HepG2 (cell line): Measurements from ENCODE around the gene WNT6. TPM values are rescaled to one million over a fixed set of nuclear protein-coding genes. Genes with fewer than 3 reads are reported as not detected.

ENCODE experiments used
- KLF15 ChIP-seq: sonication (generic); formaldehyde crosslinking; IDR thresholded peaks from 2 replicates; pipeline ENCODE4 v1.8.1; 2023; ENCODE audit warnings: borderline replicate concordance, mild to moderate bottlenecking, inconsistent platforms, missing genetic modification reagents, mixed read lengths
- RBM22 ChIP-seq: fragments of 200-400 bp; formaldehyde crosslinking; optimal IDR thresholded peaks from 2 replicates; pipeline ENCODE3; 2017; ENCODE audit warnings: mild to moderate bottlenecking, low read length, moderate library complexity
- SATB2 ChIP-seq: sonication (generic); formaldehyde crosslinking; IDR thresholded peaks from 2 replicates; pipeline ENCODE4 v1.5.0; 2020; ENCODE audit warnings: missing genetic modification reagents
- SMAD1 ChIP-seq: sonication (generic); formaldehyde crosslinking; IDR thresholded peaks from 2 replicates; pipeline ENCODE4 v1.4.0; 2020; ENCODE audit warnings: missing genetic modification reagents, low read depth, mild to moderate bottlenecking, borderline replicate concordance
- SOX13 ChIP-seq, 3 experiments: fragments of 450-650 bp in 1 of 3; sonication (generic) in 1 of 3; formaldehyde crosslinking in 1 of 3; IDR thresholded peaks in 2 of 3; conservative IDR thresholded peaks in 1 of 3; 2 replicates each; pipeline versions ENCODE4 v1.5.0 to v1.6.1; 2016 to 2020; ENCODE audit warnings: antibody characterized with exemption in 1 of 3, mild to moderate bottlenecking in 1 of 3, missing compliant biosample characterization in 1 of 3, missing genetic modification reagents in 1 of 3, moderate library complexity in 1 of 3
- TMF1 ChIP-seq: sonication (generic); formaldehyde crosslinking; IDR thresholded peaks from 2 replicates; pipeline ENCODE4 v1.8.1; 2022; ENCODE audit warnings: low read depth, missing genetic modification reagents
- ZBTB38 ChIP-seq: sonication (generic); formaldehyde crosslinking; IDR thresholded peaks from 2 replicates; pipeline ENCODE4 v1.5.1; 2020; ENCODE audit warnings: mild to moderate bottlenecking, missing genetic modification reagents
- ZFAT ChIP-seq: sonication (generic); formaldehyde crosslinking; conservative IDR thresholded peaks from 2 replicates; pipeline ENCODE4 v1.8.1; 2023; ENCODE audit warnings: missing genetic modification reagents, inconsistent platforms
- ZFP82 ChIP-seq: sonication (generic); formaldehyde crosslinking; IDR thresholded peaks from 2 replicates; pipeline ENCODE4 v1.5.1; 2020; ENCODE audit warnings: mild to moderate bottlenecking, missing genetic modification reagents, borderline replicate concordance
- ZNF3 ChIP-seq: IDR thresholded peaks from 2 replicates; pipeline ENCODE4 v1.7.0; 2017; ENCODE audit warnings: inconsistent platforms
- polyA plus RNA-seq, 8 experiments: library from polyadenylated mRNA; depleted of rRNA in 3 of 8; stranded (reverse) in 7 of 8; unstranded in 1 of 8; fragments of >200 nt; fragmentation: Illumina TruSeq in 4 of 8; extraction: Trizol in 4 of 8; gene quantifications; 2 replicates each; pipeline versions ENCODE4 v1.2.1 to v1.2.3, GENCODE V29; 2011 to 2016; ENCODE audit warnings: low read depth in 4 of 8, missing spikeins in 1 of 8, mixed read lengths in 1 of 8; ENCODE audit not compliant: insufficient read depth in 1 of 8
- total RNA-seq, 5 experiments: library from RNA; depleted of rRNA; stranded (reverse); fragments of >200 nt; fragmentation: Illumina TruSeq; extraction: Trizol; gene quantifications; 2 replicates each; pipeline ENCODE4 v1.2.3, GENCODE V29; 2016; ENCODE audit warnings: low read depth in 1 of 5
- TF ChIP-seq, protein P1 (sequence below): sonication (generic); formaldehyde crosslinking; IDR thresholded peaks from 2 replicates; pipeline ENCODE4 v1.5.0; 2020; ENCODE audit warnings: mild to moderate bottlenecking, missing genetic modification reagents, borderline replicate concordance
- TF ChIP-seq, protein P2 (sequence below): sonication (generic); formaldehyde crosslinking; IDR thresholded peaks from 2 replicates; pipeline ENCODE4 v1.4.0; 2020; ENCODE audit warnings: low read depth, mild to moderate bottlenecking, missing genetic modification reagents
- TF ChIP-seq, protein P3 (sequence below): sonication (generic); formaldehyde crosslinking; IDR thresholded peaks from 2 replicates; pipeline ENCODE4 v1.4.0; 2020; ENCODE audit warnings: missing genetic modification reagents
- TF ChIP-seq, protein P4 (sequence below): sonication (generic); formaldehyde crosslinking; IDR thresholded peaks from 2 replicates; pipeline ENCODE4 v1.4.0; 2020; ENCODE audit warnings: missing genetic modification reagents
- TF ChIP-seq, protein P5 (sequence below): sonication (generic); formaldehyde crosslinking; IDR thresholded peaks from 2 replicates; pipeline ENCODE4 v1.8.0; 2022; ENCODE audit warnings: missing genetic modification reagents, mild to moderate bottlenecking, moderate library complexity, borderline replicate concordance

The WNT6 gene
- total and polyA plus RNA-seq, 2 of the 13 experiments (the other 11 are each of a cell fraction or from before 2014, with no cell fraction given): 0.20 TPM; not detected in 1

DNA sequence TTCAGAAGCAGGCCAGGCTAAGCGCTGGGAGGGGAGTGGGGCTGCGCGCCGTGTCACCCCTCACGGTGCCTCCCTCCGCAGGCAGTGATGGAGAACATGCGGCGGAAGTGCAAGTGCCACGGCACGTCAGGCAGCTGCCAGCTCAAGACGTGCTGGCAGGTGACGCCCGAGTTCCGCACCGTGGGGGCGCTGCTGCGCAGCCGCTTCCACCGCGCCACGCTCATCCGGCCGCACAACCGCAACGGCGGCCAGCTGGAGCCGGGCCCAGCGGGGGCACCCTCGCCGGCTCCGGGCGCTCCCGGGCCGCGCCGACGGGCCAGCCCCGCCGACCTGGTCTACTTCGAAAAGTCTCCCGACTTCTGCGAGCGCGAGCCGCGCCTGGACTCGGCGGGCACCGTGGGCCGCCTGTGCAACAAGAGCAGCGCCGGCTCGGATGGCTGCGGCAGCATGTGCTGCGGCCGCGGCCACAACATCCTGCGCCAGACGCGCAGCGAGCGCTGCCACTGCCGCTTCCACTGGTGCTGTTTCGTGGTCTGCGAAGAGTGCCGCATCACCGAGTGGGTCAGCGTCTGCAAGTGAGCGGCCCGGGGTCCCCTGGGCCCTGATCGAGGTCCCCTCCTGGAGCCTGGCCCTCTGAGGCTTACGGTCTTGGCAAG lies 33.2 kb downstream of the WNT6 start (continued):
- TF ChIP-seq, protein P1, sequence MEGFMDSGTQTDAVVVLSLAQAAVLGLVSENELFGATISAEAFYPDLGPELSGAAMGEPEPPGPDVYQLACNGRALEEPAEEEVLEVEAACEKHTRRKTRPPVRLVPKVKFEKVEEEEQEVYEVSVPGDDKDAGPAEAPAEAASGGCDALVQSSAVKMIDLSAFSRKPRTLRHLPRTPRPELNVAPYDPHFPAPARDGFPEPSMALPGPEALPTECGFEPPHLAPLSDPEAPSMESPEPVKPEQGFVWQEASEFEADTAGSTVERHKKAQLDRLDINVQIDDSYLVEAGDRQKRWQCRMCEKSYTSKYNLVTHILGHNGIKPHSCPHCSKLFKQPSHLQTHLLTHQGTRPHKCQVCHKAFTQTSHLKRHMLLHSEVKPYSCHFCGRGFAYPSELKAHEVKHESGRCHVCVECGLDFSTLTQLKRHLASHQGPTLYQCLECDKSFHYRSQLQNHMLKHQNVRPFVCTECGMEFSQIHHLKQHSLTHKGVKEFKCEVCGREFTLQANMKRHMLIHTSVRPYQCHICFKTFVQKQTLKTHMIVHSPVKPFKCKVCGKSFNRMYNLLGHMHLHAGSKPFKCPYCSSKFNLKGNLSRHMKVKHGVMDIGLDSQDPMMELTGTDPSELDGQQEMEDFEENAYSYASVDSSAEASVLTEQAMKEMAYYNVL: no peak
- no peak for TF ChIP-seq ZNF3 (CRISPR knock-in tag)
- TF ChIP-seq RBM22: no peak
- no peak; the same call in 1 of the 2 replicates for TF ChIP-seq TMF1 (CRISPR knock-in tag)
- TF ChIP-seq, protein P2, sequence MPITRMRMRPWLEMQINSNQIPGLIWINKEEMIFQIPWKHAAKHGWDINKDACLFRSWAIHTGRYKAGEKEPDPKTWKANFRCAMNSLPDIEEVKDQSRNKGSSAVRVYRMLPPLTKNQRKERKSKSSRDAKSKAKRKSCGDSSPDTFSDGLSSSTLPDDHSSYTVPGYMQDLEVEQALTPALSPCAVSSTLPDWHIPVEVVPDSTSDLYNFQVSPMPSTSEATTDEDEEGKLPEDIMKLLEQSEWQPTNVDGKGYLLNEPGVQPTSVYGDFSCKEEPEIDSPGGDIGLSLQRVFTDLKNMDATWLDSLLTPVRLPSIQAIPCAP (CRISPR knock-in tag): no peak
- TF ChIP-seq SMAD1: no peak; the same call in 1 of the 2 replicates
- TF ChIP-seq ZFAT (CRISPR knock-in tag): no peak
- TF ChIP-seq, protein P3, sequence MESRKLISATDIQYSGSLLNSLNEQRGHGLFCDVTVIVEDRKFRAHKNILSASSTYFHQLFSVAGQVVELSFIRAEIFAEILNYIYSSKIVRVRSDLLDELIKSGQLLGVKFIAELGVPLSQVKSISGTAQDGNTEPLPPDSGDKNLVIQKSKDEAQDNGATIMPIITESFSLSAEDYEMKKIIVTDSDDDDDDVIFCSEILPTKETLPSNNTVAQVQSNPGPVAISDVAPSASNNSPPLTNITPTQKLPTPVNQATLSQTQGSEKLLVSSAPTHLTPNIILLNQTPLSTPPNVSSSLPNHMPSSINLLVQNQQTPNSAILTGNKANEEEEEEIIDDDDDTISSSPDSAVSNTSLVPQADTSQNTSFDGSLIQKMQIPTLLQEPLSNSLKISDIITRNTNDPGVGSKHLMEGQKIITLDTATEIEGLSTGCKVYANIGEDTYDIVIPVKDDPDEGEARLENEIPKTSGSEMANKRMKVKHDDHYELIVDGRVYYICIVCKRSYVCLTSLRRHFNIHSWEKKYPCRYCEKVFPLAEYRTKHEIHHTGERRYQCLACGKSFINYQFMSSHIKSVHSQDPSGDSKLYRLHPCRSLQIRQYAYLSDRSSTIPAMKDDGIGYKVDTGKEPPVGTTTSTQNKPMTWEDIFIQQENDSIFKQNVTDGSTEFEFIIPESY (CRISPR knock-in tag): no peak
- TF ChIP-seq KLF15 (CRISPR knock-in tag): no peak
- TF ChIP-seq ZBTB38 (CRISPR knock-in tag): no peak; the same call in 1 of the 2 replicates
- TF ChIP-seq, protein P4, sequence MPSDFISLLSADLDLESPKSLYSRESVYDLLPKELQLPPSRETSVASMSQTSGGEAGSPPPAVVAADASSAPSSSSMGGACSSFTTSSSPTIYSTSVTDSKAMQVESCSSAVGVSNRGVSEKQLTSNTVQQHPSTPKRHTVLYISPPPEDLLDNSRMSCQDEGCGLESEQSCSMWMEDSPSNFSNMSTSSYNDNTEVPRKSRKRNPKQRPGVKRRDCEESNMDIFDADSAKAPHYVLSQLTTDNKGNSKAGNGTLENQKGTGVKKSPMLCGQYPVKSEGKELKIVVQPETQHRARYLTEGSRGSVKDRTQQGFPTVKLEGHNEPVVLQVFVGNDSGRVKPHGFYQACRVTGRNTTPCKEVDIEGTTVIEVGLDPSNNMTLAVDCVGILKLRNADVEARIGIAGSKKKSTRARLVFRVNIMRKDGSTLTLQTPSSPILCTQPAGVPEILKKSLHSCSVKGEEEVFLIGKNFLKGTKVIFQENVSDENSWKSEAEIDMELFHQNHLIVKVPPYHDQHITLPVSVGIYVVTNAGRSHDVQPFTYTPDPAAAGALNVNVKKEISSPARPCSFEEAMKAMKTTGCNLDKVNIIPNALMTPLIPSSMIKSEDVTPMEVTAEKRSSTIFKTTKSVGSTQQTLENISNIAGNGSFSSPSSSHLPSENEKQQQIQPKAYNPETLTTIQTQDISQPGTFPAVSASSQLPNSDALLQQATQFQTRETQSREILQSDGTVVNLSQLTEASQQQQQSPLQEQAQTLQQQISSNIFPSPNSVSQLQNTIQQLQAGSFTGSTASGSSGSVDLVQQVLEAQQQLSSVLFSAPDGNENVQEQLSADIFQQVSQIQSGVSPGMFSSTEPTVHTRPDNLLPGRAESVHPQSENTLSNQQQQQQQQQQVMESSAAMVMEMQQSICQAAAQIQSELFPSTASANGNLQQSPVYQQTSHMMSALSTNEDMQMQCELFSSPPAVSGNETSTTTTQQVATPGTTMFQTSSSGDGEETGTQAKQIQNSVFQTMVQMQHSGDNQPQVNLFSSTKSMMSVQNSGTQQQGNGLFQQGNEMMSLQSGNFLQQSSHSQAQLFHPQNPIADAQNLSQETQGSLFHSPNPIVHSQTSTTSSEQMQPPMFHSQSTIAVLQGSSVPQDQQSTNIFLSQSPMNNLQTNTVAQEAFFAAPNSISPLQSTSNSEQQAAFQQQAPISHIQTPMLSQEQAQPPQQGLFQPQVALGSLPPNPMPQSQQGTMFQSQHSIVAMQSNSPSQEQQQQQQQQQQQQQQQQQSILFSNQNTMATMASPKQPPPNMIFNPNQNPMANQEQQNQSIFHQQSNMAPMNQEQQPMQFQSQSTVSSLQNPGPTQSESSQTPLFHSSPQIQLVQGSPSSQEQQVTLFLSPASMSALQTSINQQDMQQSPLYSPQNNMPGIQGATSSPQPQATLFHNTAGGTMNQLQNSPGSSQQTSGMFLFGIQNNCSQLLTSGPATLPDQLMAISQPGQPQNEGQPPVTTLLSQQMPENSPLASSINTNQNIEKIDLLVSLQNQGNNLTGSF (CRISPR knock-in tag): 0 out of 2 replicates have a peak, but pooled peaks have one; percentile 28
- no peak for TF ChIP-seq SOX13 (IDR thresholded peaks at IDR 0.05)
- no peak; a peak in 1 of 4 replicates for TF ChIP-seq SOX13 (CRISPR knock-in tag; conservative IDR thresholded peaks at IDR 0.05 in 1 of 2, IDR thresholded peaks at IDR 0.05 in 1 of 2)
- TF ChIP-seq, protein P5, sequence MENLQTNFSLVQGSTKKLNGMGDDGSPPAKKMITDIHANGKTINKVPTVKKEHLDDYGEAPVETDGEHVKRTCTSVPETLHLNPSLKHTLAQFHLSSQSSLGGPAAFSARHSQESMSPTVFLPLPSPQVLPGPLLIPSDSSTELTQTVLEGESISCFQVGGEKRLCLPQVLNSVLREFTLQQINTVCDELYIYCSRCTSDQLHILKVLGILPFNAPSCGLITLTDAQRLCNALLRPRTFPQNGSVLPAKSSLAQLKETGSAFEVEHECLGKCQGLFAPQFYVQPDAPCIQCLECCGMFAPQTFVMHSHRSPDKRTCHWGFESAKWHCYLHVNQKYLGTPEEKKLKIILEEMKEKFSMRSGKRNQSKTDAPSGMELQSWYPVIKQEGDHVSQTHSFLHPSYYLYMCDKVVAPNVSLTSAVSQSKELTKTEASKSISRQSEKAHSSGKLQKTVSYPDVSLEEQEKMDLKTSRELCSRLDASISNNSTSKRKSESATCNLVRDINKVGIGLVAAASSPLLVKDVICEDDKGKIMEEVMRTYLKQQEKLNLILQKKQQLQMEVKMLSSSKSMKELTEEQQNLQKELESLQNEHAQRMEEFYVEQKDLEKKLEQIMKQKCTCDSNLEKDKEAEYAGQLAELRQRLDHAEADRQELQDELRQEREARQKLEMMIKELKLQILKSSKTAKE (CRISPR knock-in tag): no peak
- TF ChIP-seq SATB2 (CRISPR knock-in tag): no peak
- TF ChIP-seq ZFP82: no peak
